ENCODE measurements around the gene TNXB.
"Not testable (repeated sequence)": the region's sequence is repeated elsewhere in the genome, so short reads cannot be mapped to it uniquely, and the experiment has no call there.

The TNXB gene

GRCh38 chr6:32057966-32058365, 51.2 kb downstream of the TNXB start:
- DNase-seq (ENCODE audit: extremely low read depth, low read depth) = no peak
- TF ChIP-seq CTCF (IDR thresholded peaks at IDR 0.05; ENCODE audit: low read depth, low read length) = no peak

GRCh38 chr6:32056254-32056653, 52.9 kb downstream of the TNXB start:
- DNase-seq (ENCODE audit: extremely low read depth, low read depth) = no peak
- TF ChIP-seq CTCF (IDR thresholded peaks at IDR 0.05; ENCODE audit: low read depth, low read length) = no peak

DNA sequence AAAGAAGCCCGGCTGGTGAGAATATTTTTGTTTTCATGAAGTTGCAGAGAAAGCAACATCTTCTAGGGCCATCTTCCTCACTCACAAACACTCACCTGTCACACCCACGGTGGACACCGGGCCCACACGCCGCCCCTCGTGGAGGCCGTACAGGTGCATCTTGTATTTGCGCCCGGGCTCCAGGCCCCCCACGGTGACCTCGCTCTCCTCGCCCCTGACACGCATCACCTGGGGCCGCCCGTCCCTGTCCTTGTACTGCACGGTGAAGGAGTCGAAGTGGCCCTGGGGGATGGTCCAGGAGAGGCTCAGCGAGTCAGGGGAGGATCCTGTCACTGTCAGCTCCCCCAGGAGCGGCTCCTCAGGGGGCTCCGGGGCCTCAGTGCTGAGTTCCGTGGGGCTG, 53.4 kb downstream of the TNXB start:
- not testable (repeated sequence) for DNase-seq (ENCODE audit: extremely low read depth, low read depth)

- not testable (repeated sequence) for DNase-seq (ENCODE audit: extremely low read depth, low read depth)
Observed at GRCh38 chr6:32053314-32053713, 55.8 kb downstream of the TNXB start.

DNA sequence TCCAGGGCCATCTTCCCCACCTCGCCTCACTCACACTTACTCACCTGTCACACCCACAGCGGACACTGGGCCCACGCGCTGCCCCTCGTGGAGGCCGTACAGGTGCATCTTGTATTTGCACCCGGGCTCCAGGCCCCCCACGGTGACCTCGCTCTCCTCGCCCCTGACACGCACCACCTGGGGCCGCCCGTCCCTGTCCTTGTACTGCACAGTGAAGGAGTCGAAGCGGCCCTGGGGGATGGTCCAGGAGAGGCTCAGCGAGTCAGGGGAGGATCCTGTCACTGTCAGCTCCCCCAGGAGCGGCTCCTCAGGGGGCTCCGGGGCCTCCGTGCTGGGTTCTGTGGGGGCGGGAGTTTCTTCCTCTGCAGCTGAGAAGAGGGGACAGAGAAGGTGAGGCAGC, 56.5 kb downstream of the TNXB start:
- DNase-seq (ENCODE audit: extremely low read depth, low read depth) = not testable (repeated sequence)

GRCh38 chr6:32050562-32050961, 58.6 kb downstream of the TNXB start:
- no peak for DNase-seq (ENCODE audit: extremely low read depth, low read depth)
- no peak for TF ChIP-seq CTCF (IDR thresholded peaks at IDR 0.05; ENCODE audit: low read depth, low read length)

DNA sequence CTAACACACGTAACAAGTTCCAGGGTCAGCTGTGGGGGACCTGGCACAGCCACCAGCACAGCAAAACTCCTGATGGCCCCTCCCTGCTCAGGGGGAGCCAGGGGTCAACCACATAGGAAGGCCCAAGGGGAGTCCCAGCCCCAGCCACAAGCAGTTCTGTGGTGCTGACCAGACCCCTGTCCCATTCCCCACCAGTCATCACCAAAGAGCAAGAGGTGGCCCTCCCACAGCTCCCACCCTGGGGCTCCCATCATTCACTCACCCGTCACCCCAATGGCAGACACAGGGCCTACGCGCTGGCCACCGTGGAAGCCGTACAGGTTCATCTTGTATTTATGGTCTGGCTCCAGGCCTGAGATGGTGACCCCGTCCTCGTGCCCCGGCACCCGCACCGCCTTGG, 59.4 kb downstream of the TNXB start:
- DNase-seq (ENCODE audit: extremely low read depth, low read depth) = not testable (repeated sequence)

GRCh38 chr6:32049149-32049548, 60.0 kb downstream of the TNXB start:
- not testable (repeated sequence) for DNase-seq (ENCODE audit: extremely low read depth, low read depth)

GRCh38 chr6:32047855-32048766, 61.0 kb downstream of the TNXB start:
- no peak for DNase-seq (ENCODE audit: extremely low read depth, low read depth)
- peak; percentile 75 for TF ChIP-seq CTCF (IDR thresholded peaks at IDR 0.05; ENCODE audit: low read depth, low read length)

DNA sequence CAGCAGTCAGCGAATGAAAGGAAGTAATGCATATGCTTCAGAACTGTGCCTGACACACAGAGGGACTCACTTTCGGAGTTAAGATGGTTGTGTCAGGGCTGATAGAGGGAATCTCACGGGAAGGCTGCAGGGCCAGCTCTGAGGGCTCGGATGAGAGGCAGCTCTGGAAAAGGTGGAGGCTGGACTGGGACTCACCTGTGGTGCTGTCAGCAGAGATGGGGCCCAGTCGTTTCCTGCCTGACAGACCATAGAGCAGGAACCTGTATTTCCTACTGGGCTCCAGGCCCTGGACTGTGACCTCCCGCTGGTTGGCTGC, 61.6 kb downstream of the TNXB start:
- no peak for TF ChIP-seq CTCF (IDR thresholded peaks at IDR 0.05; ENCODE audit: low read depth, low read length)
- DNase-seq (ENCODE audit: extremely low read depth, low read depth) = no peak
